HG02885 (cell line): ENCODE results near the gene CBLN3.
"Not testable (repeated sequence)": the region's sequence is repeated elsewhere in the genome, so short reads cannot be mapped to it uniquely, and the experiment has no call there.

Experiments
- ATAC-seq: cut with Tn5 transposase; IDR thresholded peaks from one replicate; pipeline ENCODE4 v1.9.1; 2021; ENCODE audit warnings: mild to moderate bottlenecking; ENCODE audit not compliant: unreplicated experiment, poor library complexity

The CBLN3 gene

DNA sequence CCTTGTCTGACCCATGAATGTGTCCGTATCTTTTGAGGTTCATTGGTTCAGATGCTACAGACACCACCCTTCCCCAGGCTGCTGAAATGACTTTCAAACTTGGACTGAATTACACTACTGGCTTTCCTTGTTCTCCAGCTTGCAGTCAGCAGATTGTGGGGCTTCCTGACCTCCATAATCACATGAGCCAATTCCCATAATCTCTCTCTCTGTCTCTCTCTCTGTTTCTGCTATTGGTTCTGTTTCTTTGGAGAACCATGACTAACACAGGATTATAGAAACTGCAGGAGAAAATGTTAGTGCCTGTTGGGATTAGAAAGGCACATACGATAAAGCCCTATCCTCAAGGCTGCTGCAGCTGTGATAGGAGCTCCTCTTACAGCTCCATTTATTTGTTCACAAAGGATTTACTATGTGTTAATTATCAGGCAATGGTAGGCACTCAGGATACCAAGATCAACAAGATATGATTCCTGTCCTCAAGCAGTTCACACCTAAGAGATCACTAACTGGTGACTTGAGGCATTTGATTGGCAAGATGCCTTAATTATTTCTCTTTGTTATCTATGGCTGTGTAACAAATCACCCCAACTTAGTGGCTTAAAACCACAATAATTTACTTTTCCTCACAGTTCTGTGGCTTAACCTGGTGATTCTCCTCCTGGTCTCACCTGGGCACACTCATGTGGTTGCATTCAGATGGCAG, 40.8 kb downstream of the CBLN3 start:
- no peak for ATAC-seq

DNA sequence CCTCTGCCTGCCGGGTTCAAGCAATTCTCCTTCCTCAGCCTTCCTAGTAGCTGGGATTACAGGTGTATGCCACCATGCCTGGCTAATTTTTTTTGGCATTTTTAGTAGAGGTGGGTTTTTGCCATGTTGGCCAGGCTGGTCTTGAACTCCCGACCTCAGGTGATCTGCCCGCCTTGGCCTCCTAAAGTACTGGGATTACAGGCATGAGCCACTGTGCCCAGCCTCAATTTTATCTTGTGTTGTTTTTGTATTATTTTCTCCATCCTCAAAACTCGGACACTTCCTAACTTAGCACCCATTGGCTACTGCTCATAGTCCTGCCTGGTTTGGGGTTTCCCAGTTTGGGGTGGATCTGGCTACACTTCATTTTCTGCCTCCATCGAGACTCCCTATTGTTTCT, 41.9 kb downstream of the CBLN3 start:
- ATAC-seq, result not testable (repeated sequence)

DNA sequence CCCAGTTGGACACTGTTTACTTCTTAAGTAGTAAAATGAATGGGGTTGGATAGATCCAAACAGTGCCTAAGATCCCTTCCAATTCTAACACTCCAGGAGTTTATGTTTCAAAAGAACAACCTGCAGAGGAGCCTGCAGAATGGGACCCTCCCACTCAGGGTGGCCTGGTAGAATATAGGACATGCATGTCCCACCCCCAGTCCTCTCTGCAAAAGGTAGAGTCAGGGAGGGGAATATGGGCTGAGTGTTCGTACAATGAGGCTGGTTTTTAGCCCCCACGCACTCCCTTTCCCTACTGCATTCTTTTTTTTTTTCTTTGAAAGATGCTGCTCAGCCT, 42.5 kb downstream of the CBLN3 start:
- ATAC-seq, result no peak

DNA sequence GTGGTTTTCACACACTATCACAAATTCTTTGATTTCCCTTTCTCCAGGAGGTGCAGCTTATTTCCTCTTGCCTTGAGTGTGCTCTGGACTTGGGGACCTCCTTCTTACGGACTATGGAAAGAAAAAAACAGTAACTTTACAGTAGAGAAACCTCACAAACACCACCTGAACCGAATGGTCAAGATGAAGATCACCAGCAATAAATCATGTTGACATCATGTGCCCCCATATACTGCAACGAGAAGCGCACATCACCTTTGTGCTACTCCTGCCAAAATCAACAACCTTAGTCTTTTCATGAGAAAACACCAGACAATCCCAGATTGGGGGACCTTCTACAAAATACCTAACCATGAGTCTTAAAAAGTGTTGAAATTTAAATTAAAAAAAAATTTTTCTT, 43.9 kb downstream of the CBLN3 start:
- no peak for ATAC-seq

DNA sequence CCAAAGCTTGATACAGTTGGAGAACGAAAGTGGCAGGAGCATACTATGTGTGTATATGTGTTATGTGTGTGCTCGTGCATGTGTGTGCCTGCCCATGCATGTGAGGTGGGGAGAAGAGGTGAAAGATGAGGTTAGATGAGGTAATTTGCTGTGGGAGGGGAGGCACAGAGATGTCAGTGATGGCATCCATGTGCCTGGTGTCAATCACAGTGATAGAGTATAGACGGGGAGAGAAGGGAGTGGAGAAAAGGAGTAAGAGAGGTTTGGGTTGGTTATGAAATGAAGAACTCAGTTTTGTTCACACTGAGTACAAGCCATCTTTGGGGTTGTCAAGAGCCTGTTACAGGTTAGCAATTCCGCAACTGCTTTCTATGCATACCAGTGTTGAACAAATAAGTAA, 45.3 kb downstream of the CBLN3 start:
- ATAC-seq, result no peak

DNA sequence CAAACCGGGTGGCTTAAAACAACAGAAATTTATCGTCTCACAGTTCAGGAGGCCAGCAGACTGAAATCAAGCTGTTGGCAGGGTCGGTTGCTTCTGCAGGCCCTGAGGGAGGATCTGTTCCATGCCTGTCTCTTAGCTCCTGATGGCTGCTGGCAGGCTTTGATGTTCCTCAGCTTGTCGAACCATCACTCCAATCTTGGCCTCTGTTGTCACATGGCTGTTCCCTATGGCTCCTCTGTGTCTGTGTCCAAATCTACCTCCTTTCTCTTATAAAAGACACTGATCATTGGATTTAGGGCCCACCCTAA, 47.5 kb downstream of the CBLN3 start:
- ATAC-seq, result no peak

DNA sequence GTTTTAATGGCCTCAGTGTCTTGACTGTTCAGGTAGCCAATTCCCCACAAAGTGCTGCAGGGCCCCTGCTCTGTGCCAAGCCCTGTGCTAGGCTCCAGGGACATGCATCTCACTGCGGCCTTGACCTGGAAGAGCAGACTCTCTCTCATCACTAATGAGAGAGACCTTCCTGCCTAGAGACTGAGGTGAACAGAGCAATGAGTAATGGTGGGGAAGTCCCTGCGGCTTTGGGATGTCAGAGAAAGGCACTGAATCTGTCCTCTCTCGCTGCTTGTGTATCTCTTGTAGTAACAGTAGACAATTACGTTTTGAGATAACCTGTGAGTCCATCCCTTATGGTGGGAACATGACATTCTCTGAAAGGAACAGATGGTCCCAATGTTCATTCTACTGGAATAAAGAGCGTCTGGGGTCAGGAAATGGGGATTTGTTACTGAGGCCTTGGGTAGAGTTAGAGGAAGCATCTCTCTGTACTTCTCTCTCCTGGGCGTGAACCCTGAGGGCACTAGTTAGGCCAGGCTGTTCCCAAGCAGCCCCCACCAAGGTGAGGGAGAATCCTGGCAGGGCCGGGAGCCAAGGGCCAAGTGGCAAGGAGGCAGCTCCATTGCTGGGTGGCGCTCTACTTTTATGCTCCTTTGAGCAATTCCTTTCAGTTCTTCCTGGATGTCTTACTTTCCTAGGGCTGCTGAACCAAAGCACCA, 48.0 kb downstream of the CBLN3 start:
- ATAC-seq, result no peak

DNA sequence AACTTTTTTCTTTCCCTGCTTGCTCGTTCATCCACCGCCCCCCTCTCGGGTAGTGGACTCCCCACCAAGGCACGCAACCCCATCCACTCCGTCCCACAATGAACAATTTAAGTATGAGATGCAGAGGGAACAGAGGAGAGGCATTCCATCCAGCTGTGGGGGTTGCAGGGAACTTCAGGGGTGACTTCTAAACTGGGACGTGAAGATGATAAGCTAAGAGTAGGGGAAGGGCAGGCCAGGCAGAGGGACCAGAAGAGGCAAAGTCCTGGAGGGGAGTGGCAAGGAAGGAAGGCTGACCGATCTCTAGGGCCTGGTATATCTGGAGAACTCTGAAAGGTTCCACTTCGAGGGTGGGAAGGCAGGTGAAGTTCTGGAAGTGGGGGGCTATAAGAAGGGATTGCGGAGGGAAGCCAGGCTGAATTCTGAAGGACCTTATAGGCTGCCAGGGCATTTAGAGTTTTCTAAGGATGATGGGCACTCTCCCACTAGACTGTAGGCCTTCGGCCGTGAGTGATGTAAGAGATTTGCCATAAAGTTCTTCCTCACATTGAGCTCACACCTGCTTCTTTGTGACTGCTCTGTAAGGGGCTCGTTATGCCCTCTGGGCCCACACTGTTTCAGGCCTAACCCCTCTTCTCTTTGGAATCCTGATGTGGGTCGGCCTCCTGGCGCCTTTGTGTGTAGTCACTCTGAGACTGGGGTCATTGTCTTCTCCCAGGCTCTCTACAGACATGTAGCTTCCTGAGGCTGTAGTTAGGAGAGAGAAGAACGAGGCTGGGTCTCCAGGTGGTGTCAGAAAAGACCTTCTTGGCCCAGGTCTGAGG, 49.3 kb downstream of the CBLN3 start:
- no peak for ATAC-seq

DNA sequence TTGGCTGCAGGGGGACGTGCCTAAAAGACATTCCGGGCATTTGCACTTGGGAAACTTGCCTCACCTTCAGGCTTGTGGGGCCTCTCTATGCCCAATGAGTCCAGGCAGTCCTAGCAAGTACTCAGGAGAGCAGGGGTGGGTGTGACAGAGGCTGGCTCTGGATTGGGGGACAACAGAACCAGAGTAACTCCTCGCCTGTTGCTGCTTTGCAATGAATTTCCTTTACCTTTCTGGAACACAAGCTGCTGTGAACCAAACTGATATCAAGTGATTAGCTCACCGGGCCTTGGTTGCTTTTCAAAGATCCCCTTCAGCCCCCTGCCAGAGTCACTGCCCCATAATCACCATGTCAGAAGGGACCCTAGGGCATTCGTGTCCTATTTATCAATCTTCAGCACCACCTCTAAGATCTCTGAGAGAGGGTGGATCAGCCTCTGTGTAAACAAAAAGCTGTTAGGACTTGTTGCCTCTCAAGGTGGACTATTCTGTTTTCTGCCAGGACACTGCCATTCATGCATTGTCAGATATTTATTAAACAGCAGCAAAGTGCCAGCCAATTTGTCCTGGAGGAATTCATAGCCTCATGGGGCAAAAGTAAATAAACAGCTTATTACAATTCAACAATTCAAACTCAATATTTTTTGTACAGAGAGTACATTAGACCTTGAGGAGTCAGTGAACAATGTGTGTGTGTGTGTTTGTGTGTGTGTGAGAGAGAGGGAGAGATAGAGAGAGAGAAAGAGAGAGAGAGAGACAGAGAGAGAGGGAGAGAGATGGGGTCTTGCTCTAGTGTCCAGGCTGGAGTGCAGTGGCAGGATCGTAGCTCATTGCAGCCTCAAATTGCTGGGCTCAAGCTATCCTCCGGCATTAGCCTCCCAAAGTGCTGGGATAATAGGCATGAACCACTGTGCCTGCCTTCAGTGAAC, 50.2 kb downstream of the CBLN3 start:
- no peak for ATAC-seq

DNA sequence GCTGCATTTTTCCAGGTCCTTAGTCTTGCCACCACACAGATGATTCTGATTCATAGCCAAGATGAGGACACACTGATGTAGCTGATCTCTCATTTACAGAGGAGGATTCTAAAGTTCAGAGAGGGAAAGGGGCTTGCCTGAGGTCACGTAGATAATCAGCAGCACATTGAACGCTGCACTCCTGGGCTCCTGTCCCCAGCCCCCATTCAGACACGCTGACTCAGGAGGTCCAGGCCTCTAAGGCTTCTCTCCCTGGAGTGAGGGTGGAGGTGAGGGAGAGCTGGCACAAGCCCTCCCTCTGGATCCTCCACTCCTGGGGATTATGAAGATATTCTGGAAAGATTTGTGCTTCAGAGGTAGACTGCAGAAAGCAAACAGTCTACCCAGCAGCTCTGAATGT, 51.1 kb downstream of the CBLN3 start:
- no peak for ATAC-seq

DNA sequence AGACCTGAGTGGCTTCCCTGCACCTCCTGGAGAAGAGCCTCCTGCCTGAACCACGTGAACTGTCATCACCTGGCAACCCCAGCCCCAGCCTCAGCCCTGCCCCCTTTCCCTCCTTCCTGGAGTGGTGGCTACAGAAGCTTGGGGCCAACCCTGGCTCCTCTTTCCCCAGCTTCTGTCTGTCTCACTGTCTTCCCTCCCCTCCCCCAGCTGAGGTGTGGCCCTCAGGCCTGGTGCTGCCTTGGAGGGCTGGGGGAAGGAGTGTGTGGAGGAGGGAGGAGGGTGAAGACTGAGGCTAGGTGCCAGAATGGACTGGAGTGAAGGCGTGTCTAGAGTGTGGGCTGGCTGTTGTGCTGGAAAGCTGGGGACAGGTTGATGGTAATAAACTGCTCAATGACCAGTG, 51.8 kb downstream of the CBLN3 start:
- ATAC-seq, result no peak

DNA sequence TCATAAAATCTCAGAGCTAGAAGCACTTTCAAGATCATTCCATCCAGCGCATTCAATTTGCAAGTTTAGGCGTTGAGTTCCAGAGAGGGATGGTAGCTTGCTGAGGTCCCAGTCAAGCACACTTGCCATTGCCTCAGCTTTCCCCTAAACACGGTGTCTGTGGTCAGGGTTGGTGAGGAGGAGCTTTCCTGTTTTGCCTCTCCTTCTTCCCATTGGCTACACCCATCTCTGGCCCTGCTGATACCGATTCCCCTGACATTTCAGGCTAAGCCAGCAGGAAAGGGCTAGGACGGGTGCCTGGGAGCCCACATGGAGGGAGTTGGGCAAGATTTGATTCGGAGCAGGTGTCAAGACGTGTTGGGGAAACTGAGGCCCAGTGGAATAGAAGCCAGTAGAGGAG, 52.3 kb downstream of the CBLN3 start:
- no peak for ATAC-seq
